ENCODE results near the gene OR5M10.
"Not testable (repeated sequence)": the region's sequence is repeated elsewhere in the genome, so short reads cannot be mapped to it uniquely, and the experiment has no call there.

Gene OR5M10

GRCh38 chr11:56577621-56578020 is at the start of gene OR5M10:
Gene OR5M10, minus strand, starts transcription at chr11:56577721. Its CDS starts 0 bp downstream, at chr11:56577721.
- no peak within 1 kb of the TSS for H3K9ac ChIP-seq
- TF ChIP-seq CTCF (IDR thresholded peaks at IDR 0.05) = no peak
- no peaks in the 10 kb centered on the region for H3K79me2 ChIP-seq
- no peaks in the 10 kb centered on the region for H3K36me3 ChIP-seq (ENCODE audit: control insufficient read depth, insufficient read depth, low read length)
- no peak within 1 kb of the TSS for H3K4me3 ChIP-seq (ENCODE audit: low read depth, low read length)
- H3K27me3 ChIP-seq (ENCODE audit: control insufficient read depth, insufficient read depth, low read length) = no peaks in the 10 kb centered on the region
- no peak within 1 kb of the TSS for H3K27ac ChIP-seq
- H3K4me1 ChIP-seq = no peaks in the 10 kb centered on the region
- H3K9me3 ChIP-seq (ENCODE audit: control insufficient read depth, low read length) = no peaks in the 10 kb centered on the region
- H3K4me2 ChIP-seq (ENCODE audit: low read length) = no peak within 1 kb of the TSS
- no peak within 1 kb of the TSS for H2AFZ ChIP-seq

GRCh38 chr11:56625946-56626345 is 48.4 kb upstream of the OR5M10 start:
- Histone ChIP-seq H3K79me2 (no peaks in the 10 kb centered on the region), H3K4me3 (ENCODE audit: low read depth, low read length) (no peak overlapping the region), H3K36me3 (ENCODE audit: control insufficient read depth, insufficient read depth, low read length) (no peaks in the 10 kb centered on the region), H3K4me2 (ENCODE audit: low read length) (no peak overlapping the region), H3K4me1 (no peaks in the 10 kb centered on the region), H3K27ac (no peak overlapping the region), H3K9ac (no peak overlapping the region), H3K9me3 (ENCODE audit: control insufficient read depth, low read length) (no peaks in the 10 kb centered on the region), H2AFZ (no peak overlapping the region), H3K27me3 (ENCODE audit: control insufficient read depth, insufficient read depth, low read length) (no peaks in the 10 kb centered on the region)
- no peak for TF ChIP-seq CTCF (IDR thresholded peaks at IDR 0.05)

GRCh38 chr11:56624661-56625110 is 47.2 kb upstream of the OR5M10 start:
- Histone ChIP-seq H2AFZ (no peak overlapping the region), H3K9ac (no peak overlapping the region), H3K36me3 (ENCODE audit: control insufficient read depth, insufficient read depth, low read length) (no peaks in the 10 kb centered on the region), H3K4me3 (ENCODE audit: low read depth, low read length) (no peak overlapping the region), H3K9me3 (ENCODE audit: control insufficient read depth, low read length) (no peaks in the 10 kb centered on the region), H3K27ac (no peak overlapping the region), H3K79me2 (no peaks in the 10 kb centered on the region), H3K27me3 (ENCODE audit: control insufficient read depth, insufficient read depth, low read length) (no peaks in the 10 kb centered on the region), H3K4me2 (ENCODE audit: low read length) (no peak overlapping the region), H3K4me1 (no peaks in the 10 kb centered on the region)
- peak; percentile 6 for TF ChIP-seq CTCF (IDR thresholded peaks at IDR 0.05)

GRCh38 chr11:56611174-56611573 is 33.7 kb upstream of the OR5M10 start:
- Histone ChIP-seq H3K27ac (no peak overlapping the region), H3K9ac (no peak overlapping the region), H3K79me2 (no peaks in the 10 kb centered on the region), H3K4me3 (ENCODE audit: low read depth, low read length) (no peak overlapping the region), H3K4me2 (ENCODE audit: low read length) (no peak overlapping the region), H2AFZ (no peak overlapping the region), H3K4me1 (no peaks in the 10 kb centered on the region), H3K9me3 (ENCODE audit: control insufficient read depth, low read length) (no peaks in the 10 kb centered on the region), H3K36me3 (ENCODE audit: control insufficient read depth, insufficient read depth, low read length) (no peaks in the 10 kb centered on the region), H3K27me3 (ENCODE audit: control insufficient read depth, insufficient read depth, low read length) (no peaks in the 10 kb centered on the region)
- TF ChIP-seq CTCF (IDR thresholded peaks at IDR 0.05) = no peak

GRCh38 chr11:56592088-56592717 is 14.7 kb upstream of the OR5M10 start:
- not testable (repeated sequence) for H3K4me1 ChIP-seq; H3K9ac ChIP-seq; H3K4me2 ChIP-seq (ENCODE audit: low read length); H3K36me3 ChIP-seq (ENCODE audit: control insufficient read depth, insufficient read depth, low read length); H3K79me2 ChIP-seq; H3K27ac ChIP-seq; H3K27me3 ChIP-seq (ENCODE audit: control insufficient read depth, insufficient read depth, low read length); H3K9me3 ChIP-seq (ENCODE audit: control insufficient read depth, low read length); H2AFZ ChIP-seq; H3K4me3 ChIP-seq (ENCODE audit: low read depth, low read length)

Data from parathyroid adenoma (tissue), 2 donors.